Measurements from ENCODE around the gene PTPN3. TPM values are rescaled to one million over a fixed set of nuclear protein-coding genes. Genes with fewer than 3 reads are reported as not detected.
A peak's percentile ranks its signal among the peaks of the same experiment; 100 is the strongest.

PTPN3 gene
- total RNA-seq, 6 experiments from 2014 or later = not detected

- Mint-ChIP-seq H3K36me3 (ENCODE audit: low read depth) (no peaks in the 10 kb centered on the region), H3K4me1 (ENCODE audit: low read depth) (peaks cover 6% of the 10 kb centered on the region; the same call in 1 of the 2 replicates), H3K27ac (no peak overlapping the region), H3K4me3 (no peak overlapping the region), H3K27me3 (ENCODE audit: insufficient read depth) (peaks cover 17% of the 10 kb centered on the region), H3K9me3 (no peaks in the 10 kb centered on the region)
- TF ChIP-seq CTCF (IDR thresholded peaks at IDR 0.05) = no peak
- DNase-seq = no peak
These were observed 94.3 kb downstream of the PTPN3 start for GRCh38 chr9:109403766-109404320.

- Mint-ChIP-seq H3K4me1 (ENCODE audit: low read depth) (peaks cover 6% of the 10 kb centered on the region; the same call in 1 of the 2 replicates), H3K27ac (no peak overlapping the region), H3K36me3 (ENCODE audit: low read depth) (no peaks in the 10 kb centered on the region), H3K4me3 (no peak overlapping the region), H3K9me3 (no peaks in the 10 kb centered on the region), H3K27me3 (ENCODE audit: insufficient read depth) (peaks cover 17% of the 10 kb centered on the region)
- no peak for TF ChIP-seq CTCF (IDR thresholded peaks at IDR 0.05)
- no peak for DNase-seq
These were observed 95.0 kb downstream of the PTPN3 start for GRCh38 chr9:109403116-109403515.

DNA sequence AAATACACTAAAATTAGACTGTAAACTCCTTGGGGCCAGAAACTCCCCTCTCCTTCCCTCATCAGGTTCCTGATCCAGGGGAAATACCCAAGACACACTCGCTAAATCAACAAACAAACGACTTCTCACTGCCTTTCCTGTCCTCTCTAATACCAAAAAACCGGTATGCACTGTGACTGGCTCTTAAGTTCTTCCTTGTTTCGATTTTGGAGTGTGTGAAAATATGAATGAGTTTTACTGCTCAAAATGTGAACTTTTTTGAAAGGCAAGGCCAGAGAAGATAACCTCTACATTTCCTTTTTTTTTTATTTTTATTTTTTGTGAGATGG, 96.2 kb downstream of the PTPN3 start:
- Mint-ChIP-seq H3K4me3 (no peak overlapping the region), H3K4me1 (ENCODE audit: low read depth) (peaks cover 6% of the 10 kb centered on the region; the same call in 1 of the 2 replicates), H3K27me3 (ENCODE audit: insufficient read depth) (peaks cover 15% of the 10 kb centered on the region), H3K36me3 (ENCODE audit: low read depth) (no peaks in the 10 kb centered on the region), H3K9me3 (no peaks in the 10 kb centered on the region), H3K27ac (no peak overlapping the region)
- no peak for DNase-seq
- no peak for TF ChIP-seq CTCF (IDR thresholded peaks at IDR 0.05)

DNA sequence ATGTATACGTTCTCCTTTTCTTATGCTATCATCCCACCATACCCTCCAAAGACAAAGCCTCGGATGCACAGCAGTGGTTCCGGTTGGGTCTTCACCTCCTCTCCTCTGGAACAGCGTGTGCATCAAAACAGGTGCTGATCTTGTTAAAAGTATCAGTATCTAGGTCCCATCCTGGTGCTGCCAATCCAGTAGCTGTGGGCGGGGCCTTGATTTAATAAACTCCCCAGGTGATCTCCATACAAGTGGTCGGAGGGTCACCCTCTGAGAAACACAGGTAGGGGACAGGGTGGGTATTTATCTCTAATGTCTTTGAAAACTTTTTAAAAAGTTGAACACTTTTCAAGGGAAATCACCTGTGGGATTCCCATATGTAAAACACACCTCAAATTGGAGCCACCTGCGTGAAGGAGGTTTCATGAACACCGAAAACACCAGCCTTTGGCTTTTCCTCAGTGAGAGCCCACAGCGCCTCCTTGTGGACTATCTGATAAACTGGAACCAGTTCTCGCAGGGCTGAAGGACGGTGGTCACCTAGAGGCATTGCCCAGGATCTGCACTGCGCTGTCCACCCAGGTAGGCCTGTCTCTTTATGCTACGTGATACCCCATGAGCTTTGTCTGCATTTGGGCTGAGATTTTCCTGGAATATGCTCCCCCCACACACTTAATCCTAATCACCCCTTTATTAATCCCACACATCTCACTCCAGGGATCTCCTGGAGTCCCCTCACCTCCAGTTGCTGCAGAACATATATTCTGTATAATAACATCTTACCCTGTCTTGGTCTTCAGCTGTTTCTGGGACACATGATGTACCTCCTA, 96.7 kb downstream of the PTPN3 start:
- H3K4me3 Mint-ChIP-seq = no peak overlapping the region
- H3K36me3 Mint-ChIP-seq (ENCODE audit: low read depth) = no peaks in the 10 kb centered on the region
- peaks cover 6% of the 10 kb centered on the region; the same call in 1 of the 2 replicates for H3K4me1 Mint-ChIP-seq (ENCODE audit: low read depth)
- no peaks in the 10 kb centered on the region for H3K9me3 Mint-ChIP-seq
- DNase-seq = peak; percentile 12
- no peak overlapping the region for H3K27ac Mint-ChIP-seq
- peaks cover 15% of the 10 kb centered on the region for H3K27me3 Mint-ChIP-seq (ENCODE audit: insufficient read depth)
- peak; percentile 89 for TF ChIP-seq CTCF (IDR thresholded peaks at IDR 0.05)

- Mint-ChIP-seq H3K4me1 (ENCODE audit: low read depth) (peaks cover 6% of the 10 kb centered on the region; the same call in 1 of the 2 replicates), H3K9me3 (no peaks in the 10 kb centered on the region), H3K36me3 (ENCODE audit: low read depth) (no peaks in the 10 kb centered on the region), H3K4me3 (no peak overlapping the region), H3K27ac (no peak overlapping the region), H3K27me3 (ENCODE audit: insufficient read depth) (peaks cover 17% of the 10 kb centered on the region)
- no peak for DNase-seq
- no peak for TF ChIP-seq CTCF (IDR thresholded peaks at IDR 0.05)
These were observed 98.8 kb downstream of the PTPN3 start for GRCh38 chr9:109399258-109399767.
